Measurements from ENCODE around the gene VWCE. TPM values are rescaled to one million over a fixed set of nuclear protein-coding genes. Genes with fewer than 3 reads are reported as not detected.

Gene VWCE
- total RNA-seq, 4 donors from 2014 or later: 0.32 to 1.4 (median 0.58) TPM

DNA sequence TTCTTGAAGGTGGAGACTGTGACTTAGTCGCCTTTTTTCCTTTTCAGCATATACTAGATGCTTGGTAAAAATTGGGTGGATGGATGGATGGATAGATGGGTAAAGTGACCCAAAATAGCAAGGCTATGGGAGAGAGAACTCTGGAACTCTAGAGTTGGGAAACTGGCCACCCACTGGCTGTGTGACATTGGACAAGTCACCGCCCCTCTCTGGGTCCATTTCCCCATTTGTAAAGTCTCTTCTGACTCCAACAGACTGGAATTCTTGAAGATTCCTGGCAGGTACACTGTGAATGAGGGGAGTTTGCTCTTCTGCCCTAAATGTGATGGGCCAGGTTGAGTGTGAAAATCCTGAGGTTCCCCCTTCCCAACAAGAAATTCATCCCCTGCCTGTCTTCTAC, 45.9 kb upstream of the VWCE start:
- intact Hi-C loops (cut with DNase I): no loop called here
- H3K27ac ChIP-seq (replicated peaks in 1 of 4): no peak overlapping the region
- H3K4me3 ChIP-seq: no peak overlapping the region
- DNase-seq (ENCODE audit: extremely low spot score): no peak
- no peaks in the 10 kb centered on the region for H3K27me3 ChIP-seq
- TF ChIP-seq POLR2AphosphoS5 (IDR thresholded peaks at IDR 0.05): no peak
- TF ChIP-seq, protein P1, sequence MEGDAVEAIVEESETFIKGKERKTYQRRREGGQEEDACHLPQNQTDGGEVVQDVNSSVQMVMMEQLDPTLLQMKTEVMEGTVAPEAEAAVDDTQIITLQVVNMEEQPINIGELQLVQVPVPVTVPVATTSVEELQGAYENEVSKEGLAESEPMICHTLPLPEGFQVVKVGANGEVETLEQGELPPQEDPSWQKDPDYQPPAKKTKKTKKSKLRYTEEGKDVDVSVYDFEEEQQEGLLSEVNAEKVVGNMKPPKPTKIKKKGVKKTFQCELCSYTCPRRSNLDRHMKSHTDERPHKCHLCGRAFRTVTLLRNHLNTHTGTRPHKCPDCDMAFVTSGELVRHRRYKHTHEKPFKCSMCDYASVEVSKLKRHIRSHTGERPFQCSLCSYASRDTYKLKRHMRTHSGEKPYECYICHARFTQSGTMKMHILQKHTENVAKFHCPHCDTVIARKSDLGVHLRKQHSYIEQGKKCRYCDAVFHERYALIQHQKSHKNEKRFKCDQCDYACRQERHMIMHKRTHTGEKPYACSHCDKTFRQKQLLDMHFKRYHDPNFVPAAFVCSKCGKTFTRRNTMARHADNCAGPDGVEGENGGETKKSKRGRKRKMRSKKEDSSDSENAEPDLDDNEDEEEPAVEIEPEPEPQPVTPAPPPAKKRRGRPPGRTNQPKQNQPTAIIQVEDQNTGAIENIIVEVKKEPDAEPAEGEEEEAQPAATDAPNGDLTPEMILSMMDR (IDR thresholded peaks at IDR 0.05): no peak
- TF ChIP-seq EP300 (IDR thresholded peaks at IDR 0.05): no peak
- TF ChIP-seq POLR2A (IDR thresholded peaks at IDR 0.05; ENCODE audit: low read depth): no peak
- H3K36me3 ChIP-seq: peaks cover 0 to 46% (median 33%) of the 10 kb centered on the region in 4 donors
- H3K4me1 ChIP-seq: peaks cover 4 to 14% (median 5%) of the 10 kb centered on the region in 4 donors
- no peaks in the 10 kb centered on the region for H3K9me3 ChIP-seq
- 91% methylated on average over 2 of the region's 2 CpGs for WGBS

DNA sequence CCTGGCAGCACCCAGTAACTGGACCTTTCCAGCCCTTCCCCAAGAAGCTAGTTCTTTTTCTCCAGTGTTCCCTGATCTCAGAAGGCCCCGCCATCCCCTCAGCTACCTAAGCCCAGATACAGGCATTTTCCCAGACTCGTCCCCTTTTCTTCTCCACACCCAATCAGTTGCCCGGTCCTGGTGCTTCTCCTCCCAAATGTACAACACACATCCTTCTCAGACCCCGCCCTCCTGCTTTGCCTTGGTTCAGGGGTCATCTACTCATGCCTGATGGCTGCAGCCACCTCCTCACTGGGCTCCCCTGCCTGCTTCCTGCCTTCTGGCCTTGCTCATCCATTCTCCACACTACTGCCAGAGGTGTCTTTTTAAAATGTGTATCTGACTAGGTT, 44.4 kb upstream of the VWCE start:
- H3K9me3 ChIP-seq: no peaks in the 10 kb centered on the region
- peaks cover 0 to 42% (median 30%) of the 10 kb centered on the region in 4 donors for H3K36me3 ChIP-seq
- H3K4me1 ChIP-seq: peaks cover 5 to 20% (median 9%) of the 10 kb centered on the region in 4 donors
- WGBS: 89% methylated on average over 4 of the region's 4 CpGs
- H3K27me3 ChIP-seq: no peaks in the 10 kb centered on the region
- DNase-seq (ENCODE audit: extremely low spot score): no peak
- no peak overlapping the region for H3K4me3 ChIP-seq
- H3K27ac ChIP-seq (replicated peaks in 1 of 4): no peak overlapping the region
- TF ChIP-seq POLR2AphosphoS5 (IDR thresholded peaks at IDR 0.05): no peak
- TF ChIP-seq EP300 (IDR thresholded peaks at IDR 0.05): no peak
- no peak for TF ChIP-seq POLR2A (IDR thresholded peaks at IDR 0.05; ENCODE audit: low read depth)
- TF ChIP-seq, protein P1 (IDR thresholded peaks at IDR 0.05): no peak
- intact Hi-C loops (cut with DNase I): no loop called here

DNA sequence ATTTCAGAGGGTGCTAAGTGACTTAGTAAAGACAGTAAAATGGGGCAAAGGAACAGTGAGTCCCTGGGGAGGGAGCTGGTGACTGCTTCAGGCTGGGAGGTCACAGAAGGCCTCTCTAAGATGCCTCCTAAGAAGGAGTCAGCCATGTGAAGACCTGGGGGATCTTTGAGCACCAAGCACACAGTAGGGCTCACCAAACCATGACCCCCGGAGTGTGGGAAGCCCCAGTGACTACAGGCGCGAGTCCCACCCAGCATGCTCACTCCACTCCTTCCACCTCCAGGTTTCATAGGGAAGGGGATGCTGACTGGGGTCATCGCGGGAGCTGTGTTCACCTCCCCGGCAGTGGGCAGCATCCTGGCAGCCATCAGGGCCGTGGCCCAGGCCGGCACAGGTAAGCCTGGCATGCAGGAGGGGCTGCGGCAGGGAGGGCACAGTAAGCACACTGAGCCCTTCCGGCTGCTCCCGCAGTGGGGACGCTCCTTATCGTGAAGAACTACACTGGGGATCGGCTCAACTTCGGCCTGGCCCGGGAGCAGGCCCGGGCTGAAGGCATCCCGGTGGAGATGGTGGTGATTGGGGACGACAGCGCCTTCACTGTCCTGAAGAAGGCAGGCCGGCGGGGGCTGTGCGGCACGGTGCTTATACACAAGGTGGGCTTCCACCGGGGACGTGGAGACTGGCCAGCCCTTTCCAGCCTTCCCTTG, 43.8 kb upstream of the VWCE start:
- Histone ChIP-seq H3K36me3 (peaks cover 0 to 39% (median 30%) of the 10 kb centered on the region in 4 donors), H3K9me3 (no peaks in the 10 kb centered on the region), H3K4me1 (peaks cover 6 to 23% (median 10%) of the 10 kb centered on the region in 4 donors), H3K27me3 (no peaks in the 10 kb centered on the region), H3K4me3 (no peak overlapping the region), H3K27ac (replicated peaks in 1 of 4) (no peak overlapping the region)
- intact Hi-C loops (cut with DNase I): no loop called here
- DNase-seq (ENCODE audit: extremely low spot score): no peak
- no peak for TF ChIP-seq POLR2AphosphoS5 (IDR thresholded peaks at IDR 0.05)
- TF ChIP-seq EP300 (IDR thresholded peaks at IDR 0.05): no peak
- TF ChIP-seq POLR2A (IDR thresholded peaks at IDR 0.05; ENCODE audit: low read depth): no peak
- TF ChIP-seq, protein P1 (IDR thresholded peaks at IDR 0.05): no peak
- 97% methylated on average over 19 of the region's 26 CpGs for WGBS

DNA sequence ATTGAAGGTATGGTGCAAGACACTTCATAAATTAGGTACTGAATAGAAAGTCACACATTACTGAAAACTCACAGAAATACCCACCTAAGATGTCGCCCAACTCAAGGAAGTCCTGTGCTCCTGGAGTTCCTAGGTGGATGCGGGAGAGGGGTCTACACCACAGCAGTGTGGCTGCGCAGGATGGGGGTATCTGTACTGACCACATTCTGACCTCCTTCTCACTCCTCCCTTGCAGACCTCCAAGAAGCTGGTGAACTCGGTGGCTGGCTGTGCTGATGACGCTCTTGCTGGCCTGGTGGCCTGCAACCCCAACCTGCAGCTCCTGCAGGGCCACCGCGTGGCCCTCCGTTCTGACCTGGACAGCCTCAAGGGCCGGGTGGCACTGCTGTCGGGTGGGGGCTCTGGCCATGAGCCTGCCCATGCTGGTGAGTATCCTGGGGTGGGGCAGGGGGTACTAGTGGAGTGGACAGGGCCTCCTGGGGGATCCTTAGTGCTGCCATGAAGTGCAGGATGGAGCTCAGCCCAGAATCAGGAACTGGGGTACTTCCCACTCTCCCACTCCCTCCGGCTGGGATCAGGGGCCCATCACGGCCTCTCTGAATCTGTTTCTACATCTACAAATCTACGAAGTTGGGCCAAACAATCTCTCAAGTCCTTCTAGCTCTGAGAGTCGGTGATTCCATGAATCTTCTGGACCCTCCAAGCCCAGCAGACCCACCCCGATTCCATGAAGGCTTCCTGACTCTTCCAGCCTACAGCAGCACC, 42.8 kb upstream of the VWCE start:
- no peak for DNase-seq (ENCODE audit: extremely low spot score)
- WGBS: 96% methylated on average over 10 of the region's 15 CpGs
- H3K4me3 ChIP-seq: no peak overlapping the region
- peaks cover 11 to 29% (median 14%) of the 10 kb centered on the region in 4 donors for H3K4me1 ChIP-seq
- H3K36me3 ChIP-seq: peaks cover 0 to 31% (median 24%) of the 10 kb centered on the region in 4 donors
- intact Hi-C loops (cut with DNase I): no loop called here
- H3K27me3 ChIP-seq: no peaks in the 10 kb centered on the region
- no peaks in the 10 kb centered on the region for H3K9me3 ChIP-seq
- TF ChIP-seq POLR2AphosphoS5 (IDR thresholded peaks at IDR 0.05): no peak
- TF ChIP-seq EP300 (IDR thresholded peaks at IDR 0.05): no peak
- TF ChIP-seq, protein P1 (IDR thresholded peaks at IDR 0.05): no peak
- TF ChIP-seq POLR2A (IDR thresholded peaks at IDR 0.05; ENCODE audit: low read depth): no peak
- no peak overlapping the region for H3K27ac ChIP-seq (replicated peaks in 1 of 4)

All from esophagus muscularis mucosa (tissue), 4 donors.